CD1c-positive myeloid dendritic cell (primary cell): ENCODE results near the gene CTNNBL1.
A peak's percentile ranks its signal among the peaks of the same experiment; 100 is the strongest.
"Not testable (repeated sequence)": the region's sequence is repeated elsewhere in the genome, so short reads cannot be mapped to it uniquely, and the experiment has no call there.

Source experiments
- DNase-seq: peaks from one replicate; pipeline ENCODE4 v3.0.0-alpha.2; 2016; ENCODE audit errors: extremely low spot score

CTNNBL1 gene

GRCh38 chr20:37677969-37678861, 15.6 kb upstream of the CTNNBL1 start:
- no peak for DNase-seq

- DNase-seq, result not testable (repeated sequence)
These were observed 14.1 kb upstream of the CTNNBL1 start for GRCh38 chr20:37679751-37680150.

- DNase-seq, result peak; percentile 16
These were observed 13.4 kb upstream of the CTNNBL1 start for GRCh38 chr20:37680420-37680819.

- DNase-seq, result no peak
These were observed 12.3 kb upstream of the CTNNBL1 start for GRCh38 chr20:37681384-37682112.

- DNase-seq, result not testable (repeated sequence)
These were observed 10.7 kb upstream of the CTNNBL1 start for GRCh38 chr20:37683146-37683545.

- peak; percentile 18 for DNase-seq
These were observed 6.9 kb upstream of the CTNNBL1 start for GRCh38 chr20:37686762-37687477.

GRCh38 chr20:37687478-37687805, 6.4 kb upstream of the CTNNBL1 start:
- DNase-seq, result no peak

GRCh38 chr20:37688093-37688492, 5.7 kb upstream of the CTNNBL1 start:
- DNase-seq, result no peak

- no peak for DNase-seq
These were observed 3.0 kb upstream of the CTNNBL1 start for GRCh38 chr20:37690626-37691369.

GRCh38 chr20:37692459-37693166, 1.2 kb upstream of the CTNNBL1 start:
- no peak for DNase-seq

GRCh38 chr20:37693242-37693634, 592 bp upstream of the CTNNBL1 start:
- DNase-seq, result no peak

GRCh38 chr20:37695684-37696342, 2.0 kb downstream of the CTNNBL1 start:
- no peak for DNase-seq

GRCh38 chr20:37697314-37697713, 3.5 kb downstream of the CTNNBL1 start:
- DNase-seq, result peak; percentile 71

GRCh38 chr20:37699202-37699601, 5.4 kb downstream of the CTNNBL1 start:
- DNase-seq, result no peak

- DNase-seq, result no peak
These were observed 6.5 kb downstream of the CTNNBL1 start for GRCh38 chr20:37700301-37700700.

GRCh38 chr20:37701676-37702075, 7.8 kb downstream of the CTNNBL1 start:
- peak; percentile 33 for DNase-seq

GRCh38 chr20:37702403-37703034, 8.7 kb downstream of the CTNNBL1 start:
- no peak for DNase-seq

- no peak for DNase-seq
These were observed 9.4 kb downstream of the CTNNBL1 start for GRCh38 chr20:37703035-37703845.

GRCh38 chr20:37704955-37705354, 11.1 kb downstream of the CTNNBL1 start:
- DNase-seq, result no peak
